Activated naive CD8-positive, alpha-beta T cell treated with anti-CD3 and anti-CD28 coated beads, Interleukin-2, amount 10 ng/mL, durations not matched to agents 7 days and 5 days (primary cell): Measurements from ENCODE around the gene PODXL2. TPM values are rescaled to one million over a fixed set of nuclear protein-coding genes. Genes with fewer than 3 reads are reported as not detected.

Source experiments
- ATAC-seq: fragments of 150-1000 bp; cut with Tn5 transposase; one replicate; pipeline ENCODE4 v1.10.0; 2021; ENCODE audit warnings: low read depth, moderate library complexity
- POLR2A ChIA-PET: fragments of 350-600 bp; sonication (Branson Sonifier 250); formaldehyde crosslinking; loops from one replicate; lab custom pipeline; 2021; ENCODE audit warnings: antibody characterized with exemption; lab: Charles Lee
- DNase-seq: peaks from one replicate; pipeline ENCODE4 v3.0.0; 2021
- H3K27ac Mint-ChIP-seq: one replicate; pipeline ENCODE4 v1.8.0; 2022; ENCODE audit warnings: mild to moderate bottlenecking, mixed read lengths
- H3K27me3 Mint-ChIP-seq: one replicate; pipeline ENCODE4 v1.8.0; 2022; ENCODE audit warnings: mild to moderate bottlenecking, moderate library complexity, mixed read lengths
- H3K36me3 Mint-ChIP-seq: one replicate; pipeline ENCODE4 v1.8.0; 2021; ENCODE audit warnings: mild to moderate bottlenecking, mixed read lengths
- H3K4me1 Mint-ChIP-seq: one replicate; pipeline ENCODE4 v1.8.0; 2021; ENCODE audit warnings: mixed read lengths
- H3K4me3 Mint-ChIP-seq: one replicate; pipeline ENCODE4 v1.8.0; 2022; ENCODE audit warnings: mild to moderate bottlenecking, moderate library complexity, mixed read lengths
- H3K9me3 Mint-ChIP-seq: one replicate; pipeline ENCODE4 v1.8.0; 2021; ENCODE audit warnings: mixed read lengths
- total RNA-seq, 2 experiments: library from RNA; stranded (reverse); gene quantifications; one replicate each; pipeline ENCODE4 v1.2.3, GENCODE V29; 2021

PODXL2 gene
- total RNA-seq, 2 experiments from 2014 or later = 2.2 TPM

DNA sequence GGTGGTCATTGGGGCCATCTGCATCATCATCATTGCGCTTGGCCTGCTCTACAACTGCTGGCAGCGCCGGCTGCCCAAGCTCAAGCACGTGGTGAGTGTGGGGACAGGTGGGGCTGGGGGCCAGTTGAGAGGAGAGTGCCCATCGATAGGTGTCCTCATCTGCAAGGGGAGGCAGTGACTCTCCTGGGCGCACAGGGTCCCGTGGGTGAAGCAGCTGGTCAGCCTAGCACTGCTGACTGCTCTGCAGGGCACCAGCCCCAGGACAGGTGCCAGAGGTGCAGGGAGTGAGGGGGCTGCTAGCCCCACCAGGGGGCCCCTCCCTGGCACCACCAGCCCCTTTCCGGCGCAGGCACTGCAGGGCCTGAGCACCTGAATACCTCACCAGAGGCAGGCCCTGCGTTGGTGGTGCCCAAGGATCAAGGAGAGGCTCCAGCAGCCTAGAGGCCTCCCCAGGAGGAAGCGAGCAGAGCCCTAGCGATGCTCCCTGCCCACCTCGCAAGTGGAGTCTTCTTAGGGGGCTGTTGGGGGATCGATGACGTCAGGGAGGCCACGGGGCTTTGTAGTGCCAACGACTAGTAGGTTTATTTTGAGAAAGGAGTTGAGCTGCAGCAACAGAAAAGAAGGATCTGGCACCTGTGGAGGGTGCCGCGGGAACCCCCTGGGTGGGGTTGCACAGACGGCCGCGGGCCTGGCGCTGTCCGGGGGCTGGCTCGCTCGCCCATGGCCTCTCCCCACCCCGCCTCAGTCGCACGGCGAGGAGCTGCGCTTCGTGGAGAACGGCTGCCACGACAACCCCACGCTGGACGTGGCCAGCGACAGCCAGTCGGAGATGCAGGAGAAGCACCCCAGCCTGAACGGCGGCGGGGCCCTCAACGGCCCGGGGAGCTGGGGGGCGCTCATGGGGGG lies 42.8 kb downstream of the PODXL2 start:
- no peaks in the 10 kb centered on the region for H3K27me3 Mint-ChIP-seq

DNA sequence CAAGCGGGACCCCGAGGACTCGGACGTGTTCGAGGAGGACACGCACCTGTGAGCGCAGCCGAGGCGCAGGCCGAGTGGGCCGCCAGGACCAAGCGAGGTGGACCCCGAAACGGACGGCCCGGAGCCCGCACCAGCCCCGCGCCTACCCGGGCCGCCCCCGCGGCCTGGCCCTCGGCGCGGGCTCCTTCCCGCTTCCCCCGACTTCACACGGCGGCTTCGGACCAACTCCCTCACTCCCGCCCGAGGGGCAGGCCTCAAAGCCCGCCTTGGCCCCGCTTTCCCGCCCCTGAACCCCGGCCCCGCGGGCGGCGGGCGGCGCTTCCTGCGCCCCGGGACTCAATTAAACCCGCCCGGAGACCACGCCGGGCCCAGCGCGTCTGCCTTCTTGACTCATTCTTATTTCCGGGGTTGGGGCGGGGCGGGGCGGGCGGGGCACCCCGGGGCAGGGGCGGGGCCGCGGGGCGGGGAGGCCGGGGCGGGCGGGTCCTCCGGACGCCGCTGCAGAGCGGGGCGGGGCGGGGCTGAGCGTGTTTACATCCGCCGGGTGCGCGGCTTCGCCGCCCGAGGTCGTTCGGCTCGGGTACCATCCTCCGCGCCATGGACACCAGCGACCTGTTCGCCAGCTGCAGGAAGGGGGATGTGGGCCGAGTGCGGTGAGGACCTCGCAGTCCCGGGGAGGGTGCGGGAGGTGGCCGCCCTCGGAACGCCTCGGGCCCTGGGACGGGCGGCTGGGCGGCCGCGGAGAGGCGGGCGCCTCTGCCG lies 43.6 kb downstream of the PODXL2 start, which contains the start of gene ABTB1:
TSS of gene ABTB1 (plus strand) at position 524 of the 762 bp plus-strand sequence. CDS start at position 598, 74 bp downstream.
- peak; percentile 90 for DNase-seq
- peaks cover 20% of the 10 kb centered on the region for H3K4me1 Mint-ChIP-seq
- H3K9me3 Mint-ChIP-seq = no peaks in the 10 kb centered on the region
- no peaks in the 10 kb centered on the region for H3K36me3 Mint-ChIP-seq
- peak within 1 kb of the TSS; percentile 99 for H3K27ac Mint-ChIP-seq
- ATAC-seq = peak; percentile 84
- H3K4me3 Mint-ChIP-seq = peak within 1 kb of the TSS; percentile 94
- POLR2A ChIA-PET = interaction anchor here (0.8 to 2.2 kb wide), 12 partner anchors 10 to 381 kb away, joined by 3 to 18 read pairs (median 3); partner anchors contain the start of genes MCM2, PODXL2, SEC61A1 and TPRA1
- H3K27me3 Mint-ChIP-seq = no peaks in the 10 kb centered on the region

More for the DNA sequence above, 42.8 kb downstream of the PODXL2 start:
- Mint-ChIP-seq H3K36me3 (no peaks in the 10 kb centered on the region), H3K4me3 (peak overlapping the region; percentile 94), H3K27ac (peak overlapping the region; percentile 99), H3K9me3 (no peaks in the 10 kb centered on the region), H3K4me1 (peaks cover 20% of the 10 kb centered on the region)
- DNase-seq (peak; percentile 69), ATAC-seq (peak; percentile 9)
- POLR2A ChIA-PET = interaction anchor here (0.8 to 2.2 kb wide), 12 partner anchors 11 to 382 kb away, joined by 3 to 18 read pairs (median 3); partner anchors contain the start of genes MCM2, PODXL2, SEC61A1 and TPRA1

DNA sequence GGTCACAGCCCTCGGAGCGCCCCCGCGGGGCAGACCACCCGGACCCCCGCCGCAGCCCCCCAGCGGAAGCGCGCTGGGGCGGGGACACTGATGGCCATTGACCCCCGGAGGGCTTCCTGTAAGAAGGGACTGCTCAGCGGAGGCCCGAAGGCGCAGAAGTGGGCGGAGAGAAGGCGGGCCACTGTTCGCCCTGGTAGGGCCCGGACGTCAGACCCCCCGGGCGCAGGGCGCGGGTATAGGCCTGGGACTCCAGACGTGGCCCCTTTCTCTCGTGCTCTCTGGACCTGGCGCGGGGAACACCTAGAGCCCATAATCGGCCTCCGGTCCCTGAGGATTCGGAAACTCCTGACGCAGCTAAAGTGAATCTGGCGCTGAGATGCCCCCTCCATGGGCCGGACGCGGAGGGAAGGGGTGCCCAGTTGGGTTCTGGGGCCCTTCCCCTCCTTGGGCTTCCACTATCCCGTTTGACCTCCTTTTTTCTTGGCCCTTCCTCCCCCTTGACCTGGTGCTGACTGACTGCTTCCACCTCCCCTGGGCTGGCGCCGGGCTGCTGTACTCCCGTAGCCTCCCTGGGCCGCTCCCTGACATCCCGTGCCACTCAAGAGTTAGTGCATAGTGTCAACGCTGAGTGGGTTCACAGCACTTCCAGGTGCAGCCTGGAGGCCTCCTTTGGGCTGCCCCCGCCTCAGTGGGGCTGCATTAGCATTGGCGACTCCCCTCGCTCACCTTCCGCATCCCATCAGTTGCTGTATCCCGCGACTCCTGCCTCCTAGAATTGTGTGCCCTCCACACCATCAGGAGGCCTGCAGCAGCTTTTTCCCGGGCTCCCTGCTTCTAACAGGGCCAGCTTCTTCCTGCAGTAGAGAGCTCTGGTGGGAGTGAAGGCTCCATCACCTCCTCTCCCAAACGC lies 44.5 kb downstream of the PODXL2 start:
- Mint-ChIP-seq H3K27ac (peak overlapping the region; percentile 91), H3K9me3 (no peaks in the 10 kb centered on the region), H3K4me1 (peaks cover 20% of the 10 kb centered on the region), H3K36me3 (no peaks in the 10 kb centered on the region), H3K27me3 (no peaks in the 10 kb centered on the region), H3K4me3 (peak overlapping the region; percentile 90)
- ATAC-seq (peak; percentile 52), DNase-seq (peak; percentile 34)
- POLR2A ChIA-PET = interaction anchor here (1.6 to 2.1 kb wide), 3 partner anchors 75 to 380 kb away, joined by 4 to 18 read pairs (median 9); partner anchors contain the start of genes MCM2 and TPRA1

DNA sequence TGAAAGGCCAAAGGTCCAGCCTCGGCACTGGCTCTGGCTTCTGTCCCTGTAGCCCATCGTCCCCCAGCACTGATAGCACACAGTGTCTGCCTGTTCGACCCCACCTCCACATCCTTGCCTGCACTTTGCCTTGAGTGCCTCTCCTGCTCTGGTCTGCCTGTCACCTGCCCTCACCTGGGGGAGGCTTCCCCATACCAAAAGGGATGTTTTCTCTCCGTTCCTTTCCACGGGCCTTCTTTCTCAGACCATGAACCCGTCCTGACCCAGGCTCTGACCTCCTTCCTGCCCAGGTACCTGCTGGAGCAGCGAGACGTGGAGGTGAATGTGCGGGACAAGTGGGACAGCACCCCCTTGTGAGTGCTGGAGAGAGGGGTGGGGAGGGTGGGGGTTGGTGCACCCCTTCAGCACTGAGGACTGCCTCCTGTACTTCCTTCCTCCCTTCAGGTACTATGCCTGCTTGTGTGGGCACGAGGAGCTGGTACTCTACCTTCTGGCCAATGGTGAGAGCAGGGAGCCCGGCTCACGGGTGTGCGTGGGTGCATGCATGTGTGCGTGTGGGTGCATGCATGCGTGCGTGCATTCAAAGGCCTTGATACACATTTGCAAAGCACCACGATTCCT lies 45.2 kb downstream of the PODXL2 start:
- no peaks in the 10 kb centered on the region for H3K9me3 Mint-ChIP-seq
- peak overlapping the region; percentile 90 for H3K4me3 Mint-ChIP-seq
- H3K36me3 Mint-ChIP-seq = no peaks in the 10 kb centered on the region
- DNase-seq = peak; percentile 30
- POLR2A ChIA-PET = no interaction called here
- peaks cover 20% of the 10 kb centered on the region for H3K4me1 Mint-ChIP-seq
- H3K27ac Mint-ChIP-seq = peak overlapping the region; percentile 91
- H3K27me3 Mint-ChIP-seq = no peaks in the 10 kb centered on the region
- no peak for ATAC-seq

DNA sequence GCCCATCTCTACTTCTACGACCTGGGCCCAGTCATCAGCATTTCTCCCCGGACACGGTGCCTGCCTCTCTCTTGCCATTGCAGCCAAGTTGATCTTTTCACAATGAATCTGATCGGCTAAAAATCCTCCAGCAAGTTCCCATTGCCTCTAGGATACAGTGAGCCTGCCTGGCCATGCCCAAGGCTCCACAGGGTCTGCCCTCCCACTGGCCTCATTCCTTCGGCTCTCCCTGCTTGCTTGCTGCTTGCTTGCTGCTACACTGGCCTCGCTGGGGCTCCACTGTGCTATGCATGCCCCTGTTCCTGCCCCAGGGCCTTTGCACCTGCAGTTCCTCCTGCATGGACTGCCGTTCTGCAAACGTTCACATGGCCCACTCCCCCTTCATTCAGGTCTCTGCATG lies 45.8 kb downstream of the PODXL2 start:
- H3K4me3 Mint-ChIP-seq = peak overlapping the region; percentile 31
- DNase-seq (peak; percentile 26), ATAC-seq (no peak)
- H3K36me3 Mint-ChIP-seq = no peaks in the 10 kb centered on the region
- H3K27me3 Mint-ChIP-seq = no peaks in the 10 kb centered on the region
- H3K27ac Mint-ChIP-seq = peak overlapping the region; percentile 55
- no peaks in the 10 kb centered on the region for H3K9me3 Mint-ChIP-seq
- POLR2A ChIA-PET = no interaction called here
- peaks cover 20% of the 10 kb centered on the region for H3K4me1 Mint-ChIP-seq

DNA sequence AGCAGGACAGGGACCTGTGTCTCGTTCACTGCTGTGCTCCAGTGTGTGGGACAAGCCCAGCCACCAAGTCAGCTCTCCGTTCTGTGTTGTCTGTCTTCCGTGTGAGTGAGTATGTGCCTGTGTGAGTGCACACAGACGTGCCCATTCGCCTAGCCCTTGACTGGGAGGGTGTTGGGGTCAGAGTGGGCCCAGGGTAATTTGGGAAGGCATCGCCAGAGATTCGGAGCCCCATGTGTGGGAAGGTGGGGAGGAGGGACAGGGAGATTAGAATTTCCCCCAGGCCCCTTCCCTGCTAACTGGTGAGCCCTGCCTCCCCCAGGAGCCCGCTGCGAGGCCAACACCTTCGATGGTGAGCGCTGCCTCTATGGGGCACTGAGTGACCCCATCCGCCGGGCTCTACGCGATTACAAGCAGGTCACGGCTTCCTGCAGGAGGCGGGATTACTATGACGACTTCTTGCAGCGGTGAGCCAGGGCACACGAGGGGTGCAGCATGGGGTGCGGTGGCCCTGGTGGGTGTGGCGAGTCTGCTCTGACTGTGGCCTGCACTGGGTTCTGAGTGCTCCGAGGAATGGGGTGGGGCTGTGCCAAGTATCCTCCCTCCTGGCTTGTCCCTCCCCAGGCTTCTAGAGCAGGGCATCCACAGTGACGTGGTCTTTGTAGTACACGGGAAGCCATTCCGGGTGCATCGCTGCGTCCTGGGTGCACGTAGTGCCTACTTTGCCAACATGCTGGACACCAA lies 46.8 kb downstream of the PODXL2 start:
- no peaks in the 10 kb centered on the region for H3K9me3 Mint-ChIP-seq
- peak; percentile 23 for DNase-seq
- H3K4me1 Mint-ChIP-seq = peaks cover 21% of the 10 kb centered on the region
- no peaks in the 10 kb centered on the region for H3K27me3 Mint-ChIP-seq
- POLR2A ChIA-PET = interaction anchor here (0.7 kb wide), 1 partner anchor 47 kb away, joined by 6 read pairs; the partner anchor contains the start of gene PODXL2
- no peak overlapping the region for H3K4me3 Mint-ChIP-seq
- no peak for ATAC-seq
- H3K27ac Mint-ChIP-seq = no peak overlapping the region
- no peaks in the 10 kb centered on the region for H3K36me3 Mint-ChIP-seq

DNA sequence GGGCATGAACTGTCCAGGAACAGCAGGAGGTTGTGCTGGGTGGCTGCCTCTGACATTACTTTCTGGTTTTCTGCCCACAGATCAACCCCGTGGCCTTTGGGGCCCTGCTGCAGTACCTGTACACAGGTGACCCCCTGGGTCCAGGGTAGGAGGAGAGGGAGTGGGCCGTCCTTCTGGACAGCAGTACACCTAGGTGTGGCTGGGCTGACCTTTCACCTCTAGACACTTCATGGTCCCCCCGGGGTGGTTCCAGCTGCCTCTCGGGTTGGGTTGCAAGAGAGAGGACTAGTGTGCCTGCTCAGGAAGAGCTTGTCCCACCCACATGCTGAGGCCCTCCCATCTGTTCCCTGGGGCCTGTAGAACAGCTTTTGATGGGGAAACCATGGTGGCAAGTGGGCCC lies 47.5 kb downstream of the PODXL2 start:
- no peak overlapping the region for H3K4me3 Mint-ChIP-seq
- H3K36me3 Mint-ChIP-seq = no peaks in the 10 kb centered on the region
- peaks cover 18% of the 10 kb centered on the region for H3K4me1 Mint-ChIP-seq
- peak; percentile 24 for DNase-seq
- no peaks in the 10 kb centered on the region for H3K27me3 Mint-ChIP-seq
- no peak overlapping the region for H3K27ac Mint-ChIP-seq
- no peak for ATAC-seq
- H3K9me3 Mint-ChIP-seq = no peaks in the 10 kb centered on the region
- POLR2A ChIA-PET = no interaction called here

DNA sequence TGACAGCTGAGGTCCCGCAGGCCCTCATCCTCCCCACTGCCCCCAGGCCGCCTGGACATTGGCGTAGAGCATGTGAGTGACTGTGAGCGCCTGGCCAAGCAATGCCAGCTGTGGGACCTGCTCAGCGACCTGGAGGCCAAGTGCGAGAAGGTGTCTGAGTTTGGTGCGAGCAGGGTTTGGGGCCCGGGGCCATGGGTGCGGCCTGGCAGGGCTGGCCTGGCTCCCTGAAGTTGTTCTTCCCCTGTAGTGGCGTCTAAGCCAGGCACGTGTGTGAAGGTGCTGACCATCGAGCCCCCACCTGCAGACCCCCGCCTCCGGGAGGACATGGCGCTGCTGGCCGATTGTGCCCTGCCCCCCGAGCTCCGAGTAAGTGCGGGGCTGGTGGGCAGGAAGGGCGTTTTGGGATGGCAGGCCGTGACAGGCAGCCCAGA lies 48.0 kb downstream of the PODXL2 start:
- Mint-ChIP-seq H3K9me3 (no peaks in the 10 kb centered on the region), H3K4me1 (peaks cover 16% of the 10 kb centered on the region), H3K36me3 (no peaks in the 10 kb centered on the region), H3K27me3 (no peaks in the 10 kb centered on the region), H3K4me3 (no peak overlapping the region), H3K27ac (no peak overlapping the region)
- DNase-seq (peak; percentile 30), ATAC-seq (no peak)
- POLR2A ChIA-PET = no interaction called here

DNA sequence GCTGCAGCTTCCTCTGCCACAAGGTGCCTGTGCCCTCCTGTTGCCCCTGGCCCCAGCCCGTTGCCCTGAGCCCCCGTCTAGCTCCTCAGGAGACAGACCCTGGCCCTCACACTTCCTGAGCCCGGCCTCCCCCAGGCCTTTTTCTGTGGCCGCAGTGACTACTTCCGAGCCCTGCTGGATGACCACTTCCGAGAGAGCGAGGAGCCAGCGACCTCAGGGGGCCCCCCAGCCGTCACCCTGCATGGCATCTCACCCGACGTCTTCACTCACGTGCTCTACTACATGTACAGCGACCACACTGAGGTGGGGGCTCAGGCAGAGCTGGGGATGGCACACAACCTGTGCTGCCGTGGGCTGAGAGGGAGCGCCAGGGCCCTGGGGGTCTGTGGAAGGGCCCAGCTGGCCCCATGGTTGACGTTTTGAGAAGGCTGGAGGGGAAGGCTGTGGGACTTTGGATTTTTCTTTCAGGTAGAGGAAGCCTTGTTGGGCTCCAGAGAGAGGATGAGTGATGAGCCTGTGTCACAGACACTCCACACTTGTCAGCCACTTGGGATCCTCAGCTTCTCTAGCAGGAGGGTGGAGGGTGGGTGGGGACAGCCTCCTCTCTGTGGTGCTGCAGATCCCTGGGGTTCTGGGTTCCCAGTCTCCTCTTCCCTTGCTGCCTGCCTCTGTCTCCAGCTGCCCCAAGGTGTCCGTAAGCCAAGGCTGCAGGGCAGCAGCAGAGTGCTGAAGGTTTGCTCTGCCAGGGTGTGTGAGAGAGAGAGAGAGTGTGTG lies 48.7 kb downstream of the PODXL2 start:
- ATAC-seq (no peak), DNase-seq (peak; percentile 21)
- no peak overlapping the region for H3K27ac Mint-ChIP-seq
- no peaks in the 10 kb centered on the region for H3K27me3 Mint-ChIP-seq
- H3K36me3 Mint-ChIP-seq = no peaks in the 10 kb centered on the region
- peaks cover 16% of the 10 kb centered on the region for H3K4me1 Mint-ChIP-seq
- no peak overlapping the region for H3K4me3 Mint-ChIP-seq
- POLR2A ChIA-PET = no interaction called here
- no peaks in the 10 kb centered on the region for H3K9me3 Mint-ChIP-seq

DNA sequence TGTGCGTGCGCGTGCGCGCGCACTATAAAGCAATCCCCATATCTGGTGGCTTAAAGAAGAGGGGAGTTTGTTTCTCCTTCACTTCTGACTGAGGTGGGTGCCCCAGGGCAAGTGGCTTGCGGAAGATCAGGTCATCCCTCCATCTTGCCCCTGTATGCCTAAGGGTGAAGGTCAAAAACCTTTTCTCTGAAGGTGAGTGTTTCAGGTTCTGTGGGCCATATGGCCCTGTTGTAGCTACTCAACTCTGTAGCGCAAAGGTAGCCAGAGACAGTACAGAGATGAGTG lies 49.3 kb downstream of the PODXL2 start:
- DNase-seq (peak; percentile 24), ATAC-seq (no peak)
- Mint-ChIP-seq H3K27ac (no peak overlapping the region), H3K4me3 (no peak overlapping the region), H3K36me3 (no peaks in the 10 kb centered on the region), H3K9me3 (no peaks in the 10 kb centered on the region), H3K27me3 (no peaks in the 10 kb centered on the region), H3K4me1 (peaks cover 16% of the 10 kb centered on the region)
- POLR2A ChIA-PET = no interaction called here
